HG03159 (cell line): Measurements from ENCODE around the gene THAP2.
"Not testable (repeated sequence)": the region's sequence is repeated elsewhere in the genome, so short reads cannot be mapped to it uniquely, and the experiment has no call there.

Experiments used
- ATAC-seq: cut with Tn5 transposase; IDR thresholded peaks from one replicate; pipeline ENCODE4 v1.9.1; 2021; ENCODE audit warnings: mild to moderate bottlenecking, moderate library complexity; ENCODE audit not compliant: unreplicated experiment

The THAP2 gene

DNA sequence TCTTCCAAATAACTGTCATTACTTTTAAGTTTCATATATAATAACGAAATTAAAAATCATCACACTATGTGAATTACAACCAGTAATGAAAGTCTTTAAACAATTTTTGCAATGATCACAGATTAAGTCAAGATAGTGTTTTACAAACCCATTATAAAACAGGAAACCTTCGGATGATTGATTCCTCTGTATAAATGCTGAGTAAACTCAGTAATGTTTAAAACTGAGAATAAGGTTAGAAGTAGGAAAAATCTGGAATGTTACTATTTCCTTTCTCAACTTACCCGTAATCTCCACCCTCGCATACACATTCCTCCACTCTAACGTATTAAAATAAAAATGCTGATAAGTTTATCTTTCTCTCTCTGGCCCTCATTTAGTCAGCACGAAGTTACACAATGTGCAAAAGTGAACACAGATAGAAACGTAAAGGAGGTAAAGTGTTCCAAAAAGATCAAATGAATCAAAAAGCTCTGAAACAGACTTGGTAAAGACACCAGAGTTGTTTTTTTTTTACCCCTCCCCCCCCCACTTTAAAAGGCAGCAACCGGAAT is 2.0 kb upstream of the THAP2 start:
- ATAC-seq, result no peak

DNA sequence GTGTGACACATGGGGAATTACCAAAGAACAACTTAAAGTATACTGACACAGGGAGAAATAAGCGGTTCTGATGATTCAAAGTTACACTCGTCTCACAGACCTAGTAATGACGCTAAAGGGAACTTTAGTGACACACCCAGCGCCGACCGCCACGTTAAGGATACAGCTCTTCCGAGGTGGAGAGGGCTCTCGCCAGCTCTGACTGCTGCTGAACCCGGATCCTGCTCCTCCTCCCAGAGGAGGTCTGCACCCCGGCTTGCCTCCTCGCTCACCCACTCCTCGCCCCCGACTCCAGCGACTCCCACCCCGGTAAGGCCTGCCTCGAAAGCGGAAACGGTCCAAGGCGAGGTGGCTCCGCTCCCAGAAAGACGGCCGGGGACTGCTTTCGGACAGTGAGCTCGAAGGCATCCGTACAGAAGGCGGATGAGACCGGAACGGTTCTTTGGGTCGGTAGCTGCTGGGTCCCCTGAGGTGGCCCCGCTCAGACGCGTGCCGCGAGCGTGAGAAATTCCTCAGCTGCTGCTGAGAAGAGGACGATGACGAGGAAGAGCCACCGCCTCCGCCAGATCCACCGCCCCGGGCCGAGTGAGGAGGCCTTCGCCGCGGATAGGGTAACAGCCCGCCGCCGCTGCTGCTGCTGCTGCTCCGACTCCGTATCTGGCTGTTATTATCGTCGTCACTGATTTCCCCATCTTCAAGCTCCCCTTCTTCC is 1.1 kb upstream of the THAP2 start:
- peak; percentile 30 for ATAC-seq

DNA sequence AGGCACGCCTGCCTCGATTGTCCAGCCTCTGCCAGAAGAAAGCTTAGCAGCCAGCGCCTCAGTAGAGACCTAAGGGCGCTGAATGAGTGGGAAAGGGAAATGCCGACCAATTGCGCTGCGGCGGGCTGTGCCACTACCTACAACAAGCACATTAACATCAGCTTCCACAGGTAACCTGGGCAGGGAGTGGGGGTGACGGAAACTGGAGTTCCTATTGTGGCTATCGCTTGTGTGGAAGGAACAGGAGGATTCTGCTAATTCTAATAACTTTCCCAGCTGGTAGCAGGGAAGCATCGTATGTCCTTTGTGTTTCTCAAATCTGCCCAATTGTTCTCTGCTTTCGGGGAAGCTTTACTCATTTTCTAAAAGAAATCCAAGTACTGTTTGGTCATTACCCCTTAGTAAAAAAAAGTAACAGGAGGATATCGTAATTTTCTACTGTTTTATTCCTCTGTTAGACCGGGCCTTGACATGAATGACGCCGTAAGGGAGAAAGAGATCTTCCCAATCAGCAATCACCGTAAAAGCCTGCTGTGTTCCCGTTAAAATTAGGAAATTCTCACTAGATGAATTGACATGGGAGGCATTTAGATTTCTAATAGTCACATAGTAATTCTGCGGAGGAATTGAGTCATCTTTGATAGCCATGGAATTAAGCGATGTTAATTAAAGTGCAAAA is 449 bp downstream of the THAP2 start:
- peak; percentile 17 for ATAC-seq

- ATAC-seq, result no peak
These were observed 976 bp downstream of the THAP2 start for GRCh38 chr12:71665090-71665463.

DNA sequence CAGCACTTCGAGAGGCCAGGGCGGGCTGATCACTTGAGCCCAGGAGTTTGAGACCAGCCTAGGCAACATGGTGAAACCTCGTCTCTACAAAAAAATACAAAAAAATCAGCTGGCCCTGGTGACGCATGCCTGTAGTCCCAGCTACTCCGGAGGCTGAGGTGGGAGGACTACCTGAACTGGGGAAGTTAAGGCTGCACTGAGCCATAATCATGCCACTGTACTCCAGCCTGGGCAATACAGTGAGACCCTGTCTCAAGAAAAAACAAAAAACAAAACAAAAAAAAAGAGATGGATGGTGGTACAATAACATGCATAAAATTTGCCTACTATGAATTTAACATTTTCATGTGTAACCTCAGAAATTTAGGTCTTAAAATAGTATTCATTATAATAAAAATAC is 2.2 kb downstream of the THAP2 start:
- no peak for ATAC-seq

GRCh38 chr12:71671311-71671710 is 7.2 kb downstream of the THAP2 start:
- ATAC-seq, result no peak

GRCh38 chr12:71671816-71672215 is 7.7 kb downstream of the THAP2 start:
- ATAC-seq, result no peak

DNA sequence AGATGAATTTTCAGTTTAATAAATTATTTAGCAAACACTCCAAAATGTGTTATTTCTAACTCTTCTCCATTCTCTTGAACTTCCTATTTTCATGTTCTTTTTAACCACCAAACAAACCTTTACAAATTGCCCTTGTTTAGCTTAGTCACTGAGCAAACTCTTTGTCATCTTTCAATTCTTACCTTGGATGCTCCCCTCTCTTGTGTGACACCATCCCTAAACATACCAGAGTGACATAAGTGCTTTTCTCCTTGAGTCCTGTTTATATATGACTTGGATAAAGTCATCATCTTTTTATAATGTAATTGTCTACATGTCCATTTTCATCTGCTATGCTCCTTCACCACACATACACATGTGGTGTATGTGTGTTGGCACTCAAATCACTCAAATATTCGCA is 18.4 kb downstream of the THAP2 start:
- no peak for ATAC-seq

GRCh38 chr12:71683633-71684032 is 19.5 kb downstream of the THAP2 start:
- no peak for ATAC-seq

DNA sequence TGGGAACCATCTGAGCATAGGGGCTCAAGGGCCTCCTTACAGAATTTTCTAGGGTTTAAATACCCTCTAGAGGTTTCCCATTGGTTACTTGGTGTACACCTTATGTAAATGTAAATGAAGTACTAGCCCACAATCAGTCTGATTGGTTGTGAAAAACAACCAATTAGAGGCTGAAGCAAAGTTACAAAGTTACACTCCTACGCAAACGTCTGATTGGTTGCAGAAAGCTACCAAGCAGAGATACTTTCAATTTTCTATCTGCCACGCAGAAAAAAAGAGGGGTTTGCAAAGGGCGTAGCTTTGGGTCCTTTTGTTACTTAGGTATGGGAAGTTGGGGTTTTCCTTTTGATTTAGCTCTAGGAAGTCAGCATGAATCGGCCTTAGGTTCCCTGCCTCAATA is 20.0 kb downstream of the THAP2 start:
- ATAC-seq, result no peak

- ATAC-seq, result no peak
These were observed 21.3 kb downstream of the THAP2 start for GRCh38 chr12:71685312-71685906.

- peak; percentile 85 for ATAC-seq
These were observed 22.0 kb downstream of the THAP2 start, which contains the start of gene TMEM19 for GRCh38 chr12:71685914-71686657. TSS of gene TMEM19 (plus strand) at chr12:71686082. CDS start at chr12:71686681, 599 bp downstream.

DNA sequence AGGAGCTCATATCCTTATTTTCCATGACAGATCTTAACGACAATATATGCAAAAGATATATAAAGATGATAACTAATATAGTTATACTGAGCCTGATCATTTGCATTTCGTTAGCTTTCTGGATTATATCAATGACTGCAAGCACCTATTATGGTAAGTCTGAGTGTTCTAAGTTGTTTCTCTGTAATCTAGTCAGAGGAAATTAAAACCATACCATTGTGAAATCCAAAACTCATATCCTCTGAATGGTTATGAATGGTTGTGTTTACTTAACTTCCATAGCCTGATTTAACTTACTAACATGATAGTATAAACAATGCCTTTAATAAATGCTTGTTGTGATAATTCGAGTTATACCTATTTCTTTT is 22.5 kb downstream of the THAP2 start:
- ATAC-seq, result no peak

DNA sequence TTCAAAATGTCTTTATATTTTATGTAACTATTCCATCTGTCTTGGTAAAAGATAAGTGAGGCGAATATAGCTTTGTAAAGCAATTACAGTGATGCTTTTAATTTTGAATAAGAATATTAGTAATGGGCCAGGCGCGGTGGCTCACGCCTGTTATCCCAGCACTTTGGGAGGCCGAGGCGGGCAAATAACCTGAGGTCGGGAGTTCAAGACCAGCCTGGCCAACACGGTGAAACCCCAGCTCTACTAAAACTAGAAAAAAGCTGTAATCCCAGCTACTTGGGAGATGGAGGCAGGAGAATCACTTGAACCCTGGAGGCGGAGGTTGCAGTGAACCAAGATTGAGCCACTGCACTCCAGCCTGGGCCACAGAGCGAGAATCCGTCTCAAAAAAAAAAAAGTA is 23.1 kb downstream of the THAP2 start:
- ATAC-seq, result not testable (repeated sequence)

GRCh38 chr12:71688961-71689570 is 25.0 kb downstream of the THAP2 start:
- no peak for ATAC-seq

DNA sequence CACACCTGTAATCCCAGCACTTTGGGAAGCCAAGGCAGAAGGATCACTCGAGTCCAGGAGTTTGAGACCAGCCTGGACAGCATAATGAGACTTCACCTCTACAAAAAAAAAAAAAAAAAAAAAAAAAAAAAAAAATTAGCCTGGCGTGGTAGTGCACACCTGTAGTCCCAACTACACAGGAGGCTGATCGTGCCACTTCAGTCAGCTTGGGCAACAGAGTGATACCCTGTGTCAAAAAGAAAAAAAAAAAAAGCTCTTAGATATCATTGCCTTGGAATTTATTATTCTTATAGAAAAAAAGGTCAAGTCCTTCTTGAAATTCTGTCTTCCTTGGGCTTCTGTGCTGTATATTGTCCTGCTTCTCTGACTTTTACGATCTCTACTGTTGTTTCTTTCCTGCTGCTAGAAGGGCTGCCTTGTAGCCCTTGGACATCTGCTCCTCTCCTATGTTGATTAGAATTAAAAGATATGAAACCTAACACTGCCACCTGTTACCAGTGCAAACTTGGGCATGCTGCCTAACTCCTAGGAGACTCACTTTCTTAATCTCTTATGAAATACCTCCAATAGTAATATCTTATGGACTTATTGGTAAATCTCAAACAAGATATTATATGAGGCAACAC is 27.5 kb downstream of the THAP2 start:
- no peak for ATAC-seq

- no peak for ATAC-seq
These were observed 29.0 kb downstream of the THAP2 start for GRCh38 chr12:71693126-71693525.

- peak; percentile 9 for ATAC-seq
These were observed 29.6 kb downstream of the THAP2 start for GRCh38 chr12:71693651-71694050.

- peak; percentile 86 for ATAC-seq
These were observed 30.2 kb downstream of the THAP2 start for GRCh38 chr12:71694099-71694820.

DNA sequence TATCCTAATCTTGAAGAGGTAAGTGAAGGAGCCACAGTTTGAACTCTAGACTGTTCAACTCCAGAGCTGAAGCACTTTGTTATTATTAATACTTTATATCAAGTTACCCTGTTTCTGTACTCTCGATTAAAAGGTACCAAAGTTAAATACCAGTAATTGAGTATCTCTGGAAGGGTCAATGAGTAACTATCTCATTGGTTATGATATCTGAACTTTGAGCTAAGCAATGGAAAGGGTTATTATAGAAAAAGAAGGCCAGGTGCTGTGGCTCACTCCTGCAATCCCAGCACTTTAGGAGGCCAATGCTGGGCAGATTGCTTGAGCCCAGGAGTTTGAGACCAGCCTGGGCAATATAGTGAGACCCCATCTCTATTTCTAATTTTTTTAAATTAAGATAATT is 31.7 kb downstream of the THAP2 start:
- ATAC-seq, result no peak
